ENCODE measurements around the gene DNAH9.

DNAH9 gene

GRCh38 chr17:11999696-12000095 is 401.4 kb downstream of the DNAH9 start:
- no peak overlapping the region for H3K27ac ChIP-seq (ENCODE audit: insufficient read depth, low read length, poor library complexity, severe bottlenecking)
- H3K9me3 ChIP-seq (ENCODE audit: control insufficient read depth, low read length): no peaks in the 10 kb centered on the region
- no peak overlapping the region for H3K4me3 ChIP-seq (ENCODE audit: insufficient read depth, low read depth, low read length, poor library complexity, severe bottlenecking)
- no peak for DNase-seq
- no peaks in the 10 kb centered on the region for H3K36me3 ChIP-seq (ENCODE audit: control insufficient read depth, insufficient read depth, low read length)
- no peaks in the 10 kb centered on the region for H3K27me3 ChIP-seq (replicated peaks; ENCODE audit: control insufficient read depth, insufficient read depth, low read length, poor library complexity, severe bottlenecking)
- no peaks in the 10 kb centered on the region for H3K4me1 ChIP-seq (ENCODE audit: control insufficient read depth, insufficient read depth, low read length, poor library complexity, severe bottlenecking)

- Histone ChIP-seq H3K4me3 (ENCODE audit: insufficient read depth, low read depth, low read length, poor library complexity, severe bottlenecking) (no peak overlapping the region), H3K4me1 (ENCODE audit: control insufficient read depth, insufficient read depth, low read length, poor library complexity, severe bottlenecking) (no peaks in the 10 kb centered on the region), H3K36me3 (ENCODE audit: control insufficient read depth, insufficient read depth, low read length) (no peaks in the 10 kb centered on the region), H3K9me3 (ENCODE audit: control insufficient read depth, low read length) (no peaks in the 10 kb centered on the region), H3K27me3 (replicated peaks; ENCODE audit: control insufficient read depth, insufficient read depth, low read length, poor library complexity, severe bottlenecking) (no peaks in the 10 kb centered on the region), H3K27ac (ENCODE audit: insufficient read depth, low read length, poor library complexity, severe bottlenecking) (no peak overlapping the region)
- no peak for DNase-seq
Measured at GRCh38 chr17:12007466-12007865, 409.2 kb downstream of the DNAH9 start.
